Fibroblast of skin of left biceps (primary cell): ENCODE results near the gene TMEM87A.

Source experiments
- DNase-seq, 2 experiments: peaks; one replicate each; pipeline ENCODE4 v3.0.0-alpha.2; 2013; ENCODE audit warnings: low read depth in 2 of 2

Gene TMEM87A

GRCh38 chr15:42165106-42165505 lies 108.1 kb downstream of the TMEM87A start:
- no peak for DNase-seq

GRCh38 chr15:42163947-42164550 lies 109.2 kb downstream of the TMEM87A start:
- DNase-seq, result no peak

GRCh38 chr15:42163291-42163690 lies 109.9 kb downstream of the TMEM87A start:
- DNase-seq, result no peak
